PC-3 (cell line): ENCODE measurements around the gene MANBA. TPM values are rescaled to one million over a fixed set of nuclear protein-coding genes. Genes with fewer than 3 reads are reported as not detected.

ENCODE experiments used
- ATAC-seq: fragments of 200-7000 bp; cut with Tn5 transposase; 2 replicates; pipeline ENCODE4 v1.9.1; 2020; ENCODE audit warnings: mild to moderate bottlenecking, moderate library complexity
- BruUV-seq: library from RNA; stranded (reverse); fragments of 400-500 nt; replicated peaks from 2 replicates; lab custom pipeline; 2021; lab: Mats Ljungman, UMichigan
- CTCF ChIA-PET: fragments of 300-600 bp; sonication (Branson Sonifier 250); formaldehyde crosslinking; loops from one replicate; lab custom pipeline; 2022; ENCODE audit warnings: antibody characterized with exemption; lab: Charles Lee
- POLR2A ChIA-PET: fragments of 300-600 bp; sonication (Branson Sonifier 250); formaldehyde crosslinking; loops from one replicate; lab custom pipeline; 2022; ENCODE audit warnings: antibody characterized with exemption; ENCODE audit not compliant: unreplicated experiment; lab: Charles Lee
- DNase-seq: peaks from one replicate; pipeline ENCODE4 v3.0.0-alpha.2; 2015
- H2AFZ ChIP-seq: fragments of 300-600 bp; sonication (generic); 2 replicates; pipeline ENCODE4 v1.6.0; 2016; ENCODE audit warnings: antibody characterized with exemption, low read length
- H3F3A ChIP-seq: fragments of 300-600 bp; sonication (generic); one replicate; pipeline ENCODE4 v1.6.0; 2017; ENCODE audit warnings: antibody characterized with exemption, low read length, control low read depth, mild to moderate bottlenecking; ENCODE audit not compliant: unreplicated experiment
- H3K27ac ChIP-seq: fragments of 300-600 bp; sonication (generic); 2 replicates; pipeline ENCODE4 v1.5.1; 2016; ENCODE audit warnings: mild to moderate bottlenecking, low read length
- H3K27me3 ChIP-seq: fragments of 300-600 bp; sonication (generic); 2 replicates; pipeline ENCODE4 v1.6.1; 2016; ENCODE audit warnings: low read length, mixed read lengths
- H3K36me3 ChIP-seq: fragments of 300-600 bp; sonication (generic); 2 replicates; pipeline ENCODE4 v1.6.1; 2016; ENCODE audit warnings: low read depth, mixed run types, low read length, mixed read lengths
- H3K4me1 ChIP-seq: fragments of 300-600 bp; sonication (generic); 2 replicates; pipeline ENCODE4 v1.5.1; 2016; ENCODE audit warnings: low read length; ENCODE audit not compliant: insufficient read depth
- H3K4me2 ChIP-seq: fragments of 300-600 bp; sonication (generic); 2 replicates; pipeline ENCODE4 v1.6.0; 2016; ENCODE audit warnings: low read length
- H3K4me3 ChIP-seq: fragments of 300-600 bp; sonication (generic); 2 replicates; pipeline ENCODE4 v1.5.1; 2016; ENCODE audit warnings: mild to moderate bottlenecking, low read length, mixed read lengths
- H3K79me2 ChIP-seq: fragments of 300-600 bp; sonication (generic); 2 replicates; pipeline ENCODE4 v1.6.1; 2017; ENCODE audit warnings: low read length, mixed read lengths
- H3K9ac ChIP-seq: fragments of 300-600 bp; sonication (generic); 2 replicates; pipeline ENCODE4 v1.6.0; 2016; ENCODE audit warnings: mild to moderate bottlenecking, low read length
- H3K9me2 ChIP-seq: fragments of 300-600 bp; sonication (generic); replicated peaks from 2 replicates; pipeline ENCODE4 v1.6.1; 2016; ENCODE audit warnings: mixed run types, low read length, mixed read lengths
- H3K9me3 ChIP-seq: fragments of 300-600 bp; sonication (generic); 2 replicates; pipeline ENCODE4 v1.6.1; 2016; ENCODE audit warnings: low read length, mixed read lengths
- H4K20me1 ChIP-seq: fragments of 300-600 bp; sonication (generic); 2 replicates; pipeline ENCODE4 v1.6.1; 2016; ENCODE audit warnings: low read length, mixed read lengths
- EZH2 ChIP-seq: fragments of 300-600 bp; sonication (generic); IDR thresholded peaks from one replicate; pipeline ENCODE4 v1.6.1; 2017; ENCODE audit warnings: antibody characterized with exemption, mild to moderate bottlenecking, low read length; ENCODE audit not compliant: unreplicated experiment
- EZH2phosphoT487 ChIP-seq: fragments of 300-600 bp; sonication (generic); IDR thresholded peaks from 2 replicates; pipeline ENCODE4 v1.6.1; 2018; ENCODE audit warnings: mild to moderate bottlenecking, antibody characterized with exemption, low read length, borderline replicate concordance
- intact Hi-C: fragments of 100-400 bp; cut with micrococcal nuclease; formaldehyde crosslinking; loops from 2 replicates; pipeline ENCODE4 v1.9.0; 2023
- total RNA-seq: library from RNA; depleted of rRNA; stranded (reverse); fragments of >200 nt; gene quantifications from 2 replicates; pipeline ENCODE4 v1.2.3, GENCODE V29; 2014
- TF ChIP-seq, protein P1 (sequence below): fragments of 300-600 bp; sonication (generic); conservative IDR thresholded peaks from 2 replicates; pipeline ENCODE4 v1.5.1; 2017; ENCODE audit warnings: antibody characterized with exemption, low read depth, mild to moderate bottlenecking, low read length

The MANBA gene
- total RNA-seq, 1 experiment from 2014 or later = 20.9 TPM

DNA sequence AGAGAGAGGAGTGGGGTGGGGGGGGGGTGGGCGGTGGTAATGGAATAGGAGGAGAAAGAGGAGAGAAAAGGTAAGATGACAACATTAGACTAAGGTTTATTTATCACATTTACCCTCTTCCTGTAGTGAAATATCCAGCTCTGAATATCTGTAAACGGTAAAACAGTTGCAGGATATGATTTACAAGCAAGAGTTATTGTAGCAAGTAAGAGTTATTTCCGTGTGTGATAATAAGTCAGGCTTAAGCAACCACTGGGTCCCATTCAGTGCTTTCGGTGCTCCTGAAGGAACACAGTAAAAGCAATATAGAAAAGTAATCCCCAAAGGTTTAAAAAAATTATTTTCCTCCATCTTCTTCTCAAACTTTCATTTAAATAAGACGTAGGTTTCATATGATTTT lies 103.6 kb downstream of the MANBA start:
- H3K4me3 ChIP-seq = no peak overlapping the region
- H3K4me2 ChIP-seq = no peak overlapping the region
- no peaks in the 10 kb centered on the region for H3K9me2 ChIP-seq
- ChIA-PET CTCF (no interaction called here), POLR2A (no interaction called here)
- no peaks in the 10 kb centered on the region for H3F3A ChIP-seq
- TF ChIP-seq EZH2phosphoT487 = no peak
- no peak for TF ChIP-seq EZH2
- TF ChIP-seq, protein P1, sequence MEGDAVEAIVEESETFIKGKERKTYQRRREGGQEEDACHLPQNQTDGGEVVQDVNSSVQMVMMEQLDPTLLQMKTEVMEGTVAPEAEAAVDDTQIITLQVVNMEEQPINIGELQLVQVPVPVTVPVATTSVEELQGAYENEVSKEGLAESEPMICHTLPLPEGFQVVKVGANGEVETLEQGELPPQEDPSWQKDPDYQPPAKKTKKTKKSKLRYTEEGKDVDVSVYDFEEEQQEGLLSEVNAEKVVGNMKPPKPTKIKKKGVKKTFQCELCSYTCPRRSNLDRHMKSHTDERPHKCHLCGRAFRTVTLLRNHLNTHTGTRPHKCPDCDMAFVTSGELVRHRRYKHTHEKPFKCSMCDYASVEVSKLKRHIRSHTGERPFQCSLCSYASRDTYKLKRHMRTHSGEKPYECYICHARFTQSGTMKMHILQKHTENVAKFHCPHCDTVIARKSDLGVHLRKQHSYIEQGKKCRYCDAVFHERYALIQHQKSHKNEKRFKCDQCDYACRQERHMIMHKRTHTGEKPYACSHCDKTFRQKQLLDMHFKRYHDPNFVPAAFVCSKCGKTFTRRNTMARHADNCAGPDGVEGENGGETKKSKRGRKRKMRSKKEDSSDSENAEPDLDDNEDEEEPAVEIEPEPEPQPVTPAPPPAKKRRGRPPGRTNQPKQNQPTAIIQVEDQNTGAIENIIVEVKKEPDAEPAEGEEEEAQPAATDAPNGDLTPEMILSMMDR = no peak
- intact Hi-C loops = no loop called here
- BruUV-seq = no TSS peak
- H3K9ac ChIP-seq = no peak overlapping the region
- ATAC-seq = no peak
- DNase-seq = no peak
- no peaks in the 10 kb centered on the region for H3K27me3 ChIP-seq
- H3K4me1 ChIP-seq = no peaks in the 10 kb centered on the region
- H3K9me3 ChIP-seq = no peaks in the 10 kb centered on the region
- no peaks in the 10 kb centered on the region for H4K20me1 ChIP-seq
- H2AFZ ChIP-seq = no peak overlapping the region
- H3K36me3 ChIP-seq = no peaks in the 10 kb centered on the region
- H3K27ac ChIP-seq = no peak overlapping the region
- H3K79me2 ChIP-seq = no peaks in the 10 kb centered on the region

DNA sequence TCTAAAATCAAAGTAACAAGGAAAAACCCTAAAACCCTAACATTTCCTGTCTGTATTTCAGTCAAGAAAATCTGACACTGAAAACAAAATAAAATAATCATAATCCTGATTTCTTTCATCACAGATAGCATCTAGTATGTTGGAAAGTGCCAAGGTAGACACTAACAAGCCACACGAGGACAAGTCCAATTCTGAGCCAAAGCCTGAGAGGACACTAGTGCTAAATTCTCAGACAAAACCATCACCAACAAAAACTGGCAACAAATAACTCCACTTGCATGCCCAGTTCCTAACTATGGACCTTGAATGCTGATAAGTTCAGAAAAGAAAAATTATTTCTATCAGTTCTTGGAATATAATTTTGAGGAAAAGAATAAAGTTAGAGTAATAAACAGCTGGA lies 113.7 kb downstream of the MANBA start:
- Histone ChIP-seq H3K4me2 (no peak overlapping the region), H3K36me3 (no peaks in the 10 kb centered on the region; the same call in 1 of the 2 replicates), H3F3A (no peaks in the 10 kb centered on the region), H3K9ac (no peak overlapping the region), H3K9me3 (no peaks in the 10 kb centered on the region), H3K27ac (no peak overlapping the region), H3K4me3 (no peak overlapping the region), H2AFZ (no peak overlapping the region), H3K4me1 (no peaks in the 10 kb centered on the region), H3K27me3 (no peaks in the 10 kb centered on the region), H3K79me2 (no peaks in the 10 kb centered on the region), H4K20me1 (no peaks in the 10 kb centered on the region), H3K9me2 (no peaks in the 10 kb centered on the region)
- ATAC-seq = no peak
- DNase-seq = no peak
- ChIA-PET CTCF (no interaction called here), POLR2A (no interaction called here)
- no TSS peak for BruUV-seq
- intact Hi-C loops = no loop called here
- TF ChIP-seq EZH2 (no peak), EZH2phosphoT487 (no peak)
- TF ChIP-seq, protein P1 = no peak

DNA sequence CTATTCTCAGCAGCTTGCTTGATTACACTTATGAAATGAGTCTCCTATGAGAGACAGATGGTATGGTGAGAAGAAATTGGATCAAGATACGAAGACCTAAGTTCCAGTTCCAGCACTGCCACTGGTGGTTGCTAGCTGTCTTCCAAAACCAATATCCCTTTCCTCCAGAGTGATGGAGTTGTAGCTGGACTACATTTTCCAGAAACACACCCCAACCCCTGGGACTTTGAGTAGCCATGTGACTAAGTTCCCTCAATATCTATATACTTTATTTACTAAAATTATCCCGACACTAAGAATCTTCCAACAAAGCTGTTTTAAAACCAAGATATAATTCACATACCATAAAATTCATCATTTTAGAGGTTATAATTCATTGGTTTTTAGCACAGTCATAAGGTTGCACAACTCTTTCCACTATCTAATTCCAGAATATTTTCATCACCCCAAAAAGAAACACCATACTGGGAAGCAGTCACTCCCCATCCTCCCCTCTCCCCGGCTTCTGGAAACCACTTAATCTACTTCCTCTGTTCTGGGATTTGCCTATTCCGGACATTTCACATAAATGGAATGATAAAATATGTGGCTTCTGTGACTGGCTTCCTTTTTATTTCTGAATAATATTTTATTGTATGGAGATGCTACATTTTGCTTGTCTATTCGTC lies 118.0 kb downstream of the MANBA start:
- no peak overlapping the region for H3K9ac ChIP-seq
- intact Hi-C loops = loop anchor here (5.0 kb wide), 1 partner anchor 115 kb away; no protein-coding TSS in a partner anchor
- no peaks in the 10 kb centered on the region for H3F3A ChIP-seq
- no peak overlapping the region for H3K4me3 ChIP-seq
- ChIA-PET POLR2A (no interaction called here), CTCF (no interaction called here)
- H3K27ac ChIP-seq = no peak overlapping the region
- no peak overlapping the region for H3K4me2 ChIP-seq
- TF ChIP-seq, protein P1 = no peak
- TF ChIP-seq EZH2 = no peak
- no peak for TF ChIP-seq EZH2phosphoT487
- BruUV-seq = no TSS peak
- H3K9me3 ChIP-seq = no peaks in the 10 kb centered on the region
- no peaks in the 10 kb centered on the region for H3K27me3 ChIP-seq
- H3K4me1 ChIP-seq = peaks cover 18% of the 10 kb centered on the region
- H3K9me2 ChIP-seq = no peaks in the 10 kb centered on the region
- no peaks in the 10 kb centered on the region for H3K79me2 ChIP-seq
- H3K36me3 ChIP-seq = no peaks in the 10 kb centered on the region
- H2AFZ ChIP-seq = no peak overlapping the region
- no peaks in the 10 kb centered on the region for H4K20me1 ChIP-seq
- ATAC-seq = no peak
- no peak for DNase-seq
